Testis (tissue), 2 donors: ENCODE results near the gene ABHD18.
"Not testable (repeated sequence)": the region's sequence is repeated elsewhere in the genome, so short reads cannot be mapped to it uniquely, and the experiment has no call there.

Experiments used
- POLR2A ChIP-seq: fragments of 450-650 bp; IDR thresholded peaks from one replicate; pipeline ENCODE4 v1.6.1; 2017; ENCODE audit warnings: antibody characterized with exemption, mild to moderate bottlenecking, moderate library complexity
- TF ChIP-seq, protein P1 (sequence below), 3 experiments: fragments of 450-650 bp in 2 of 3; fragments of 200-600 bp in 1 of 3; sonication (generic) in 1 of 3; IDR thresholded peaks; one replicate each; pipeline ENCODE4 v1.5.1; 2016 to 2019; ENCODE audit warnings: antibody characterized with exemption in 3 of 3, mild to moderate bottlenecking in 2 of 3, moderate library complexity in 1 of 3

DNA sequence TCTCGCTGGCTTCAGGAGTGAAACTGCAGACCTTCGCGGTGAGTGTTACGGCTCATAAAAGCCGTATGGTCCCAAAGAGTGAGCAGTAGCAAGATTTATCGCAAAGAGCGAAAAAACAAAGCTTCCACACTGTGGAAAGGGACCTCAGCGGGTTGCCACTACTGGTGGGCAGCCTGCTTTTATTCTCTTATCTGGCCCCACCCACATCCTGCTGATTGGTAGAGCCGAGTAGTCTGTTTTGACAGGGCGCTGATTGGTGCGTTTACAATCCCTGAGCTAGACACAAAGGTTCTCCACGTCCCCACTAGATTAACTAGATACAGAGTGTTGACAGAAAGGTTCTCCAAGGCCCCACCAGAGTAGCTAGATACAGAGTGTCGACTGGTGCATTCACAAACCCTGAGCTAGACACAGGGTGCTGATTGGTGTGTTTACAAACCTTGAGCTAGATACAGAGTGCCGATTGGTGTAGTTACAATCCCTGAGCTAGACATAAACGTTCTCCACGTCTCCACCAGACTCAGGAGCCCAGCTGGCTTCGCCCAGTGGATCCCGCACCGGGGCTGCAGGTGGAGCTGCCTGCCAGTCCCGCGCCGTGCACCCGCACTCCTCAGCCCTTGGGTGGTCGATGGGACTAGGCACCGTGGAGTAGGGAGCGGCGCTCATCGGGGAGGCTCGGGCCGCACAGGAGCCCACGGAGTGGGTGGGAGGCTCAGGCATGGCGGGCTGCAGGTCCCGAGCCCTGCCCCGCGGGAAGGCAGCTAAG is 1.4 kb upstream of the ABHD18 start:
- TF ChIP-seq, protein P1, sequence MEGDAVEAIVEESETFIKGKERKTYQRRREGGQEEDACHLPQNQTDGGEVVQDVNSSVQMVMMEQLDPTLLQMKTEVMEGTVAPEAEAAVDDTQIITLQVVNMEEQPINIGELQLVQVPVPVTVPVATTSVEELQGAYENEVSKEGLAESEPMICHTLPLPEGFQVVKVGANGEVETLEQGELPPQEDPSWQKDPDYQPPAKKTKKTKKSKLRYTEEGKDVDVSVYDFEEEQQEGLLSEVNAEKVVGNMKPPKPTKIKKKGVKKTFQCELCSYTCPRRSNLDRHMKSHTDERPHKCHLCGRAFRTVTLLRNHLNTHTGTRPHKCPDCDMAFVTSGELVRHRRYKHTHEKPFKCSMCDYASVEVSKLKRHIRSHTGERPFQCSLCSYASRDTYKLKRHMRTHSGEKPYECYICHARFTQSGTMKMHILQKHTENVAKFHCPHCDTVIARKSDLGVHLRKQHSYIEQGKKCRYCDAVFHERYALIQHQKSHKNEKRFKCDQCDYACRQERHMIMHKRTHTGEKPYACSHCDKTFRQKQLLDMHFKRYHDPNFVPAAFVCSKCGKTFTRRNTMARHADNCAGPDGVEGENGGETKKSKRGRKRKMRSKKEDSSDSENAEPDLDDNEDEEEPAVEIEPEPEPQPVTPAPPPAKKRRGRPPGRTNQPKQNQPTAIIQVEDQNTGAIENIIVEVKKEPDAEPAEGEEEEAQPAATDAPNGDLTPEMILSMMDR (IDR thresholded peaks at IDR 0.05) = not testable (repeated sequence)
- not testable (repeated sequence) for TF ChIP-seq POLR2A
